Activated T-cell treated with anti-CD3 and anti-CD28 coated beads, Interleukin-2, amount 50 U/mL, for 4 hours (primary cell): ENCODE measurements around the gene MAST4. TPM values are rescaled to one million over a fixed set of nuclear protein-coding genes. Genes with fewer than 3 reads are reported as not detected.

Experiments
- ATAC-seq, 2 donors: fragments of 200-7000 bp; cut with Tn5 transposase; one replicate each; pipeline ENCODE4 v1.10.0; 2021
- DNase-seq: peaks from one replicate; pipeline ENCODE4 v3.0.0-alpha.2; 2020
- H3K27me3 Mint-ChIP-seq: one replicate; pipeline ENCODE4 v1.8.0; 2021; ENCODE audit warnings: low read depth, mixed read lengths
- H3K36me3 Mint-ChIP-seq: one replicate; pipeline ENCODE4 v1.8.0; 2022; ENCODE audit warnings: mixed read lengths; ENCODE audit not compliant: insufficient read depth
- H3K4me1 Mint-ChIP-seq: one replicate; pipeline ENCODE4 v1.8.0; 2021; ENCODE audit warnings: low read depth, mixed read lengths
- H3K4me3 Mint-ChIP-seq: one replicate; pipeline ENCODE4 v1.8.0; 2021; ENCODE audit warnings: mild to moderate bottlenecking, moderate library complexity, mixed read lengths
- H3K9me3 Mint-ChIP-seq: one replicate; pipeline ENCODE4 v1.8.0; 2021; ENCODE audit warnings: mixed read lengths
- total RNA-seq, 3 donors: library from RNA; stranded (reverse); gene quantifications; one replicate each; pipeline ENCODE4 v1.2.1, GENCODE V29; 2021

MAST4 gene
- total RNA-seq, 3 donors from 2014 or later, result 9.5 to 16.5 (median 15.5) TPM

DNA sequence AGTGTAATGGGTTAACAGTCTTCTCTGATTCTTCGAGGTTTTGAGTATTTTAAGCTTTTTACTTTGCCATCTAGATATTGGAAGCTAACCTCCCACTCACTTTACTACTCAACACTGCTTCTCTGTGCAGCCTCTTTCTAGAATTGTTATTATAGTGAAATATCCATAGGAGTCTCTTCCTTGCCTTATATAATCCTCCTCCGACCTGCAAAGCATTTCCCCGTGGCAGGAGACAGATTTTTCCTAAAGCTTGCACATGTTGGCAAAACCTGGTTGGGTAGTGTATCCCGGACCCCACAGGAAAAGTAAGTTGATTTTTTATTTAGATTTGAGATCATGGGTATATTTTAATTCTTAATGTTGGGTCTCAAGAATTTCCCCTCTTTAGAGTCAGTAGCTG, 351.3 kb downstream of the MAST4 start:
- Mint-ChIP-seq H3K36me3 (no peaks in the 10 kb centered on the region), H3K4me1 (peaks cover 4% of the 10 kb centered on the region), H3K27me3 (peaks cover 4% of the 10 kb centered on the region), H3K4me3 (no peak overlapping the region), H3K9me3 (peaks cover 5% of the 10 kb centered on the region)
- ATAC-seq, result no peak
- DNase-seq, result no peak

DNA sequence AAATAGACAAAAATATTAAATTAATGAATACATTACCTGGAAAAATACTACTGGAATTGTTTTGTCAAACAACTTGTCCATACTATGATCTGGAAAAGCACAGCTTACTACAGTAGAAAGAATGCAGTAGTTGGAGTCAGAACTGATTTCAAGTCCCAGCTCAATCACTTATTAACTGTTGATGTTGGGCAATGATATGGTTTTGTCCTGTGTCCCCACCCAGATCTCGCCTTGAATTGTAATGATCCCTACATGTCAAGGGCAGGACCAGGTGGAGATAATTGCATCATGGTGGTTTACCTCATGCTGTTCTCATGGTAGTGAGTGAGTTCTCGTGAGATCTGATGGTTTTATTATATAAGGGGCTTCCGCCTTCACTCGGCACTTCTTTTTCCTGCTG, 352.9 kb downstream of the MAST4 start:
- DNase-seq, result no peak
- H3K4me3 Mint-ChIP-seq, result no peak overlapping the region
- no peaks in the 10 kb centered on the region for H3K36me3 Mint-ChIP-seq
- H3K9me3 Mint-ChIP-seq, result peaks cover 5% of the 10 kb centered on the region
- no peak for ATAC-seq
- H3K27me3 Mint-ChIP-seq, result peaks cover 2% of the 10 kb centered on the region
- H3K4me1 Mint-ChIP-seq, result peaks cover 7% of the 10 kb centered on the region

DNA sequence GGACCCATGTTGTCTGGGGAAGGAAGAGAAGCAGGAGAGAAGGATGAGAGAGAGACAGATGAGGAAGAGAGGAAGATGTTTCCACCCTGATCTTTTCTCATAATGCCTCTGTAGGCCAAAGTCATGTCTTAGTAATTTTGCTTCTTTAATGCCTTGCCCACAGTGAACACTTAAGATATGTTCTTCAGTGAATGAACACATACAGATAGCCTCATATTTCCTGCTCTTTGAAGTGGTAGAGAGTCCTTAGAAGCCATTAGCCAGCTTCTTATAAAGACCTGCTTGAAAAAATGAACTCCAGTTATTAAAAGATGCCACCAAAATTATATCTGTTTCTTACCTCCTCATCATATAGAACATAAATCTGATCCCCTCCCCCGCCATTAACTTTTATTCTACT, 356.0 kb downstream of the MAST4 start:
- H3K9me3 Mint-ChIP-seq, result peaks cover 5% of the 10 kb centered on the region
- no peaks in the 10 kb centered on the region for H3K36me3 Mint-ChIP-seq
- no peak overlapping the region for H3K4me3 Mint-ChIP-seq
- ATAC-seq (no peak), DNase-seq (no peak)
- peaks cover 7% of the 10 kb centered on the region for H3K4me1 Mint-ChIP-seq
- H3K27me3 Mint-ChIP-seq, result peaks cover 2% of the 10 kb centered on the region

DNA sequence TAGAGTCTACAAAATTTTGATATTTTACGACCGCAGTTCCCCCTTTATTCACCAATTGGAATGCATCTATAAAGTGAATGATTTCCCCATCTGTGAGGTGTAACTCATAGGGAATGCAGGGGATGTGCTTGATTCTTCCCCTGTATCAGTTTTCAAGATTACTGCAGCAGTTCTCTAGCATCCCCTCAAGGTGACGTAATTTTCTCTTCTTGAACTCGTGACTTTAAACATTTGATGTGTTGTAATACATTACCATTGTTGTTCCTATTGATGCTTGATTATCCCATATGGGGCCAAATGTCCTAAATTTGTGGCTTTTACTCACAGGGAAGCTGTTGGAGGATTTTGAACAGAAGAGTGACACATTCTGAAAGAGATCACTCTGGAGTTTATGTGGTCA, 360.2 kb downstream of the MAST4 start:
- Mint-ChIP-seq H3K36me3 (no peaks in the 10 kb centered on the region), H3K9me3 (peaks cover 5% of the 10 kb centered on the region), H3K27me3 (peaks cover 10% of the 10 kb centered on the region), H3K4me3 (no peak overlapping the region), H3K4me1 (peaks cover 7% of the 10 kb centered on the region)
- no peak for DNase-seq
- ATAC-seq, result no peak

DNA sequence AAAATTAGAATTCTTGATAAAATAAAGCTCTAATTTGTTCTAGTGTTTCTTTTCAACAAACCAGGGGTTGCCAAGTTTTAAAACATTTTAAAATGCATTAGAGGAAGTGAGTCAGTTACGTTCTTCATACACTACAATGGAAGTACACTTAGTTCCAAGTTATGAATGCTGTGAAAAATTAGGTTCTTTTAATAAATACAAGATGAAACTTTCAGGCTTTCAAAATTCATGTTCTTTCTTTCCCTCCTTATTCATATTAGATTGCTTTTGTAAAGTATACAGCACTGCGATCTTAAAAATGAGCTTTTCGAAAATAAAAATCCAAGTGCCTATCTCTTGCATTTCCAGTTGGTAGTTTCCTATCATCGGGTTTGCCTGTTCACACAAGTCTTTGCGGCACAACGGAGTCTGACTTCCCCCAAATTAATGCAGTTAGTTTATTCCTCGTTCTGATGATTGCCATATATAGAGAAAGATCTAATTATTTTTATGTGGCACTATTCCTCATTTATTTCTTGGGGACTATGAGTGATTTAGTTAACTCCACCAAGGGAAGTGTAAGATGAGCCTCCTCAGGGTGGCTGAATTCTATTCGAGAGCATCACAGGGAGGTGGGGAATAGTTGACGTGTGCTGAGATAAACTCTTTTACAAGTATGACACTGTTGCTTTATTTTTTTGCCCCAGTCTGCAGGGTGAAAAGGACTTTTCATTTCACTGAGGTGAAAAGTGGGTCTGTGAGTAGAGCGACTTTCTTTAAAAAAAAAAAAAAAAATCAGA, 362.2 kb downstream of the MAST4 start:
- Mint-ChIP-seq H3K27me3 (peaks cover 11% of the 10 kb centered on the region), H3K4me1 (no peaks in the 10 kb centered on the region), H3K4me3 (no peak overlapping the region), H3K36me3 (no peaks in the 10 kb centered on the region), H3K9me3 (no peaks in the 10 kb centered on the region)
- no peak for ATAC-seq
- no peak for DNase-seq

DNA sequence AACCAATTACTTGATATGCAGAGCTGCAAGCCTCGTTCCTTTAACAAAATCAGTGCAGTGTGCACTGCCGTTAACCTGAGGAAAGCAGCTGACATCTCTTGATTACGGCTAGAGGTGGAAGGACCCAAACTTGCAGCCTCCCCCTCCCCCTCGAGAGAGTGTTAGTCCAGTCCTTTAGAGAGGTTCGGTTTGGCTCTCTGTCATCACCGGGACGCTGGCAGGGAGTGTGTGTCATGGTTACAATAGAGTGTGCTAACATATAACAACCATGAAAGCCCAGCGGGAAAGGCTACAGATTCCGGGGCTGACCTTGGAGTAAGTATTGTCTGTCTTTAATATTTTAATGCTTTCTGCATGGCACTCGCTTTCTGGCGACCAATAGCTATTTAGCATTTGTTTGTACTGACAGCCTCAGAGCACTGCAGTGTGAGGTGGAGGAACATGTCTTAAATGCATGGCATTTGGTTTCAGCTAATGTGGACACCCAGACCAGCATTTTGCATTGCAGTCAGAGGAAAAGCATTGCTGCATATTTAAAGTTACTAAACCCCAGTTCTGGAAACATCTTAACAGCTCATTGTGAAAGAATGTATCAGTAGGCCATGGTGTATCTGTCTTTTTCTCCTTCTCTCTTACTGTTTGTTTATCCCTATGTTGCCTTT, 362.9 kb downstream of the MAST4 start:
- DNase-seq (no peak), ATAC-seq (no peak)
- Mint-ChIP-seq H3K4me1 (no peaks in the 10 kb centered on the region), H3K36me3 (no peaks in the 10 kb centered on the region), H3K27me3 (peaks cover 11% of the 10 kb centered on the region), H3K4me3 (no peak overlapping the region), H3K9me3 (no peaks in the 10 kb centered on the region)

DNA sequence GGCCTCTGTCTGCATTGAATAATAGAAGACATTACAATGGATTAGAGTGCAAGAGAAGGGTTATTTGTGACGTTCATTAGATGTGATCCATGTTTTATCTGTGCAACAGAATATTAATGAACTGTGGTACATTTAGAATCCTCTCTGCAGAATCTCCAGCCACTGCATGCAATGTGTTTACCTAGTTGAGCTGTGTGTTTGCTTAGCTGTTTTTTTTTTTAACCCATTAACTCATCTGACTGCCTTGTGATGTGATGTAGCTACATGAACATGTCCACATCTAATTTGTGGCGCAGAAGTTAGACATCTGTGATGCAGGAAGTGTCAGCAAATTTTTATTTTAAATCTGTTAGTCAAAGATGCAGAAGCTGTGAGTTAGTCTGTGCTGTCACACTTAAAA, 363.5 kb downstream of the MAST4 start:
- no peak for ATAC-seq
- H3K4me1 Mint-ChIP-seq, result no peaks in the 10 kb centered on the region
- peaks cover 11% of the 10 kb centered on the region for H3K27me3 Mint-ChIP-seq
- no peaks in the 10 kb centered on the region for H3K9me3 Mint-ChIP-seq
- no peak overlapping the region for H3K4me3 Mint-ChIP-seq
- no peaks in the 10 kb centered on the region for H3K36me3 Mint-ChIP-seq
- no peak for DNase-seq

DNA sequence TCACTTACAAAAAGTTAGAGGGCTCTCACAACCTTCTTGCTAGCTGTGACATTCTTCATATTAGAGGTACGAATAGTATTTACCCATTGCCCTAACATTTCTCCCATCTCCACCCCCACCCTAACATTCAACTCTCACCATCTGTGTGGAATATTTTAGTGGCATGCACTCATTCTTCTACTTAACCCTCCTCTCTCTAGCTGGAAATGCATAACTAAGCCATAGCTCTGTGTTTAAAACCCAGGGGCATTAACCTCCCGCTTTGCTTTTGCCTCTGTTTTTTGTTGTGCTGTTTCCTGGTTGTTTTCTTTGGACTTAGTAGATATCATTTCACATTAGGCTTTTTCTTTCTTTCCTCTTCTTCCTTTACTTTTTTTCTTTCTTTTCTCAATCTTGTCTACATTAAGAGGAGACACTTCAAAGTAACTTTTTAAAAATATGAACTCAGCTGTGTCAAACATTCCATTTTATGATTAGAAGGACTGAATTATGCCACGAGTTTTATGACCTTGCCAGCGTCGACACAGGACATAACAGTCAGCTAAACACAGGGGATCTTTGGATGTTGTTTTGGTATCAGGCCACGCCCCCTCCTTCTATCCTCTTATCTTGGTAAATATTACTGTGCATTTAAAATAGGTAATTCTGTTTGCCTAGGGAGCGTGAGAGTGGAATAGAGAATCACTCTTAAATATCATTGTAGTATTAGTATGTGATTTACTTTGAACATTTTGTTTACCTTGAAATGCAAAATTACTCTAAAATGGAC, 364.4 kb downstream of the MAST4 start:
- Mint-ChIP-seq H3K4me1 (no peaks in the 10 kb centered on the region), H3K36me3 (no peaks in the 10 kb centered on the region)

DNA sequence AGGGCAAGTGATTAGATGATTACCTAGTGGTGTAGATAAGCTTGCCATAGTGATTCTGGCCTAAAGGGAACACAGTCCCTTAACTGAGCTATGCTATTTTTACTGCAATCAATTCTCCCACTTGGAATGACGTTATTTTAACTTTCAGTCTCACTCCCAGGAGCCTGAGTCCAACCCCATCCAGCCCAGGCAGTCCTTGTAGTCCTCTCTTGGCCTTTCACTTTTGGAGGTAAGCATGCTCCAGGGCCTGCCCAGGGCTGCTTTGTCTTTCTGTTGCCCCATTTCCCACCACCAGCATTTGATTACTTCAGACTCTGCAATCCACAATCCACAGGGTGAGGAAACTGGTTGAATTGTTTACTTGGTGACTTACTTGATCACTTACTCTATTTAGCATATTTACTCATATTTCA, 367.4 kb downstream of the MAST4 start:
- ATAC-seq (no peak), DNase-seq (no peak)
- Mint-ChIP-seq H3K36me3 (no peaks in the 10 kb centered on the region), H3K27me3 (peaks cover 6% of the 10 kb centered on the region), H3K4me3 (no peak overlapping the region), H3K4me1 (no peaks in the 10 kb centered on the region), H3K9me3 (no peaks in the 10 kb centered on the region)

More for the DNA sequence above, 364.4 kb downstream of the MAST4 start:
- Mint-ChIP-seq H3K27me3 (peaks cover 11% of the 10 kb centered on the region), H3K9me3 (no peaks in the 10 kb centered on the region), H3K4me3 (no peak overlapping the region)
- ATAC-seq (no peak), DNase-seq (no peak)

DNA sequence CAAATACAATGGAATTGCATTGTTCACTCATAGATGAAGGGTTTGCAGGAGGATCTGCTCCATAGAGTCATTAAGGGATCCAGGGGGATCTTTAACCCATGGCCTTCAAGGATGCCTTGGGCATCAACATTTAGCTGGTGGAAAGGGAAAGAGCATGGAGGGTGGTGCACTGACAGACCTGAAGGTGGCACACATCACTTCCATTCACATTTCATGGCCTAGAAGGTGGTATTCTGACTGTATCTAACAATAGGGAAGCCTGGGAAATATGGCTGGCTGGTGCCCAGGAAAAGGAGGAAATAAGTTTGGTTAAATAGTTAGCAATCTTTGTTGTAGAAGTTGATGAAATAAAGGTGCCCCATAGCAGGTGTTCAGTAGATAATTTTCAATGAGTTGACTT, 370.2 kb downstream of the MAST4 start:
- no peak for ATAC-seq
- no peaks in the 10 kb centered on the region for H3K9me3 Mint-ChIP-seq
- no peak overlapping the region for H3K4me3 Mint-ChIP-seq
- H3K36me3 Mint-ChIP-seq, result no peaks in the 10 kb centered on the region
- H3K4me1 Mint-ChIP-seq, result no peaks in the 10 kb centered on the region
- H3K27me3 Mint-ChIP-seq, result peaks cover 2% of the 10 kb centered on the region
- DNase-seq, result no peak

DNA sequence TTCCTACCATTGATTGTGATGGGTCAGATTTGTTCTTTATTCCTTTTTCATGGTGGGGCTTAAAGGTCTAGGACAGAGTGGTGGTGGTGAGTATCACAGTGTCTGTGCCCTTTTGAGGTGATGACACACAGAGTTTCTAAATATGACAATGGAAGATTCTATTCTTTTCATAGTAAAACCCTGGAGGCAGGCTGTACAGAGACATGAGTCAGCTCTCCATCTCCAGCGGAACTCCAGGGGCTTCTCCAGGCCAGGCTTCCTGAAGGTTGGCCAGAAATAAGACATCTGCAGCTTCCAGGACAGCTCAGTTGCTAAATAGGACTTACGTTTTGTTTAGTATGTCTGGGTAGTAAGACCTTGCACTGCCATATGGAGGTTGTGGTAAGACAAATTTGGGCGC, 370.9 kb downstream of the MAST4 start:
- DNase-seq (no peak), ATAC-seq (no peak)
- H3K4me1 Mint-ChIP-seq, result no peaks in the 10 kb centered on the region
- no peaks in the 10 kb centered on the region for H3K27me3 Mint-ChIP-seq
- H3K9me3 Mint-ChIP-seq, result no peaks in the 10 kb centered on the region
- H3K4me3 Mint-ChIP-seq, result no peak overlapping the region
- no peaks in the 10 kb centered on the region for H3K36me3 Mint-ChIP-seq

DNA sequence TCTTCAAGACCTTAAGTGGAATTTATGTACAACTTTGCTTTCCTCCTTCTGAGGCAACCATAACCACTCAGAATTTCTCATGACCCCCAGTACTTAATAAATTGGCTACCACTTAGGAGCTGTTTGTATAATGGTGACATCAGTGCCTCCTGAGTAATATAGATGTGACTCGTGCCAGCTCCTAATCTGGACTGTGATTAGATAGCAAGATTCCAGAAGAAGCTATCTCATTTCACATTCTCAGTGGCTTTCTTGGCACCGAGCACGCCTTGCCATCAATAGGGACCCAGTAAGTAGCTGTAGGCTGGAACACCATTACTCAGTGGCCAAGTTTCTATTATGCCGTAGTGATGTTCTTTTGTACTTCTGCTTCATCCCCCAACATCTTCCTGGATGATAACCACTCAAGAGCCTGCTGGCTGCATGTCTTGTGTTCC, 371.7 kb downstream of the MAST4 start:
- Mint-ChIP-seq H3K36me3 (no peaks in the 10 kb centered on the region), H3K4me3 (no peak overlapping the region), H3K4me1 (no peaks in the 10 kb centered on the region), H3K9me3 (no peaks in the 10 kb centered on the region), H3K27me3 (no peaks in the 10 kb centered on the region)
- ATAC-seq (no peak), DNase-seq (no peak)

DNA sequence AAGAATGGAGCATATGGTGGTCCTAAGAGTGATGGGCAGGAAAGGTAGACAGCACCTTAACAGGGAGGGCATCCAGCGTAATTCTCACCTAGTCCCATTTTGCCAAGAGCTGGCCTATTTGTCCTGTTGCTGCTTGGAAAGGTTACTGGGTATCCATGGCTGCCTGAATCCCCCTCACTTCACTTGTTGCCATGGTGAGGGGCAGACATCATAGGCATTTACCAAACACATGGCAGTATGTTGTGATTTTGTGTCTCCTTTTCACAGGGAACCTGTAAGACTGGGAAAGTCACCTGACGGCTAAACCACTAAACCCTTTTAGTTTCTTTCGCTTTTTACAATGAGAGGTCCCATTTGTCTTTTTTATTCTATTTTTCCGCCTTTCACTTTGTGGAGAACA, 373.3 kb downstream of the MAST4 start:
- ATAC-seq (no peak), DNase-seq (no peak)
- H3K4me3 Mint-ChIP-seq, result no peak overlapping the region
- no peaks in the 10 kb centered on the region for H3K4me1 Mint-ChIP-seq
- H3K36me3 Mint-ChIP-seq, result no peaks in the 10 kb centered on the region
- no peaks in the 10 kb centered on the region for H3K9me3 Mint-ChIP-seq
- no peaks in the 10 kb centered on the region for H3K27me3 Mint-ChIP-seq

DNA sequence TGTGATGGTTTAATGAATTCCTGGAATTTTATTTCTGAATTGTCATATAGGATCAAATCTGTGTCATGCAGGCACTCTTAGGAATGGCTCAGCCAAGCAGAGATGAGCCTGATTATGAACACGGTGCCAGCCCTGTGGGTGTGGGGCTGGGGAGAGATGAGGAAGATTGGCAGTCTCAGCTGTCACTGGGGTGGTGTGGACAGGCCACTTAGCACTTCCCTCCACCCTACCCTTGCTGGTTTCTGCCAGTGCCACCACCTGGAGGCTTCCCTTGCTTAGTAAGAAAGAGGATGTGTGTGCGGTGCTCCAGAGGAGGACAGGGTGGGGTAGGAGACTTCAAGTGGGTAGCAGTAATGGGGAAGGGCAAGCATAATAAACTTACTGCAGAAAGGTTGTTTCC, 373.8 kb downstream of the MAST4 start:
- H3K4me1 Mint-ChIP-seq, result no peaks in the 10 kb centered on the region
- no peaks in the 10 kb centered on the region for H3K27me3 Mint-ChIP-seq
- H3K4me3 Mint-ChIP-seq, result no peak overlapping the region
- no peaks in the 10 kb centered on the region for H3K36me3 Mint-ChIP-seq
- no peaks in the 10 kb centered on the region for H3K9me3 Mint-ChIP-seq
- DNase-seq, result no peak
- no peak for ATAC-seq
